ENCODE results near the gene SPAG9.

DNA sequence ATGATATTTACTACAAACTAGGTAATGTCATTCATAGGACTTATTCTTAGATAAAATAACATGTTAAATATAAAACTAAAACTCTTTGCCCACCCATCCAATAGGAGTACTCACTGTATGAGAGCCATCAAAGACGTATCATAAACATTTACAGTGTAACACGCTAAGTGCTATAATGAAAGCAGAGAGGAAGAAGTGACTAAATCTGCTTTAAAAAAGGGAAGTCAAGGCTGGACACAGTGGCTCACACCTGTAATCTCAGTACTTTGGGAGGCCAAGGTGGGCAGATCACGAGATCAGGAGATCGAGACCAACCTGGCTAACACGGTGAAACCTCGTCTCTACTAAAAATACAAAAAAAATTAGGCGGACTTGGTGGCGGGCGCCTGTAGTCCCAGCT lies 32.4 kb downstream of the SPAG9 start:
- TF ChIP-seq CTCF (IDR thresholded peaks at IDR 0.05), result no peak
- no peak for TF ChIP-seq POLR2A (IDR thresholded peaks at IDR 0.05; ENCODE audit: low read depth)
- TF ChIP-seq EP300 (IDR thresholded peaks at IDR 0.05), result no peak
- TF ChIP-seq POLR2AphosphoS5 (IDR thresholded peaks at IDR 0.05), result no peak
